HFF-Myc (cell line): ENCODE results near the gene AQP12B.
"Not testable (repeated sequence)": the region's sequence is repeated elsewhere in the genome, so short reads cannot be mapped to it uniquely, and the experiment has no call there.

Experiments used
- DNase-seq: peaks from one replicate; pipeline ENCODE4 v3.0.0-alpha.2; 2011; ENCODE audit warnings: low read depth; ENCODE audit errors: extremely low read depth
- H3K4me3 ChIP-seq: replicated peaks from 2 replicates; pipeline ENCODE4 v1.5.1; 2011; ENCODE audit warnings: low read depth, mild to moderate bottlenecking, control low read depth, low read length
- CTCF ChIP-seq: IDR thresholded peaks from 2 replicates; pipeline ENCODE4 v1.5.1; 2012; ENCODE audit warnings: mild to moderate bottlenecking, low read depth, low read length, control low read depth; ENCODE audit errors: missing control alignments

AQP12B gene

GRCh38 chr2:240685771-240686371 is 3.2 kb upstream of the AQP12B start:
- H3K4me3 ChIP-seq = no peak overlapping the region
- no peak for TF ChIP-seq CTCF
- no peak for DNase-seq

- not testable (repeated sequence) for H3K4me3 ChIP-seq, DNase-seq
Observed at GRCh38 chr2:240683980-240684728, 1.5 kb upstream of the AQP12B start.

GRCh38 chr2:240683329-240683979 is 769 bp upstream of the AQP12B start:
- DNase-seq, H3K4me3 ChIP-seq: not testable (repeated sequence)

GRCh38 chr2:240680185-240680584 is 2.5 kb downstream of the AQP12B start:
- DNase-seq, H3K4me3 ChIP-seq: not testable (repeated sequence)

GRCh38 chr2:240678909-240679308 is 3.8 kb downstream of the AQP12B start:
- DNase-seq, H3K4me3 ChIP-seq: not testable (repeated sequence)

- not testable (repeated sequence) for H3K4me3 ChIP-seq, DNase-seq
Observed at GRCh38 chr2:240678043-240678442, 4.6 kb downstream of the AQP12B start.

GRCh38 chr2:240675345-240675744 is 7.3 kb downstream of the AQP12B start:
- not testable (repeated sequence) for H3K4me3 ChIP-seq, DNase-seq

GRCh38 chr2:240674461-240675184 is 8.1 kb downstream of the AQP12B start:
- not testable (repeated sequence) for DNase-seq

GRCh38 chr2:240672701-240673190 is 9.9 kb downstream of the AQP12B start:
- no peak for DNase-seq
- no peak for TF ChIP-seq CTCF
- no peak overlapping the region for H3K4me3 ChIP-seq

More at GRCh38 chr2:240674461-240675184, 8.1 kb downstream of the AQP12B start:
- not testable (repeated sequence) for H3K4me3 ChIP-seq

GRCh38 chr2:240672076-240672700 is 10.5 kb downstream of the AQP12B start:
- no peak for TF ChIP-seq CTCF
- no peak for DNase-seq
- no peak overlapping the region for H3K4me3 ChIP-seq
